HL-60 (cell line): Measurements from ENCODE around the gene ATG4D.
A peak's percentile ranks its signal among the peaks of the same experiment; 100 is the strongest.

Experiments used
- DNase-seq, 2 experiments: peaks; one replicate each; pipeline ENCODE4 v3.0.0-alpha.2; 2010 to 2020; ENCODE audit warnings: low read depth in 1 of 2, low spot score in 1 of 2
- H3K27ac ChIP-seq: fragments of 250-450 bp; sonication (Bioruptor Pico); replicated peaks from 2 replicates; pipeline ENCODE4 v1.5.1; 2020; ENCODE audit warnings: mild to moderate bottlenecking, moderate library complexity
- H3K27me3 ChIP-seq: fragments of 250-450 bp; sonication (Bioruptor Pico); 2 replicates; pipeline ENCODE4 v1.5.1; 2021; ENCODE audit warnings: mild to moderate bottlenecking, moderate library complexity; ENCODE audit not compliant: insufficient read depth, poor library complexity, severe bottlenecking
- H3K4me3 ChIP-seq: replicated peaks from 2 replicates; pipeline ENCODE4 v1.5.1; 2011; ENCODE audit warnings: mild to moderate bottlenecking, control low read depth, low read length; ENCODE audit not compliant: insufficient read depth
- GABPA ChIP-seq: IDR thresholded peaks from 2 replicates; pipeline ENCODE4 v1.6.1; 2012; ENCODE audit warnings: low read depth
- POLR2AphosphoS5 ChIP-seq: IDR thresholded peaks from 2 replicates; pipeline ENCODE4 v1.6.1; 2012; ENCODE audit warnings: low read depth
- SPI1 ChIP-seq: IDR thresholded peaks from 2 replicates; pipeline ENCODE4 v1.6.1; 2012; ENCODE audit warnings: low read depth, mild to moderate bottlenecking, borderline replicate concordance
- TF ChIP-seq, protein P1 (sequence below): IDR thresholded peaks from 2 replicates; pipeline ENCODE4 v1.6.1; 2012; ENCODE audit warnings: low read depth; ENCODE audit not compliant: insufficient replicate concordance
- TF ChIP-seq, protein P2 (sequence below): IDR thresholded peaks from one replicate; pipeline ENCODE4 v1.5.1; 2011; ENCODE audit warnings: low read length, control low read depth, inconsistent platforms; ENCODE audit not compliant: insufficient read depth

The ATG4D gene

DNA sequence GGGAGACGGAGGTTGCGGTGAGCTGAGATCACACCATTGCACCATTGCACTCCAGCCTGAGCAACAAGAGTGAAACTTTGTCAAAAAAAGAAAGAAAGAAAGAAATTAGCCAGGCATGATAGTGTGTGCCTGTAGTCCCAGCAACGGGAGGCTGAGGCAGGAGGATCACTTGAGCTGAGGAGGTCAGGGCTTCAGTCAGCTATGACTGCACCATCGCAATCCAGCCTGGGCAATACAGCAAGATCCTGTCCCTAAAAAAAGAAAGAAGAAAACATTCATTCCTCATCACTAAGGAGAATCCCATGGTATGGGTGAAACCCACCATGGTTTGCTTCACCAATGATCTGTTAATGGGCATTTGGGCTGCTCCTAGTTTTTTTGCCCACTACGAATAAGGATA lies 56.4 kb downstream of the ATG4D start:
- DNase-seq, result no peak
- TF ChIP-seq POLR2AphosphoS5 (no peak), SPI1 (no peak)
- TF ChIP-seq, protein P1, sequence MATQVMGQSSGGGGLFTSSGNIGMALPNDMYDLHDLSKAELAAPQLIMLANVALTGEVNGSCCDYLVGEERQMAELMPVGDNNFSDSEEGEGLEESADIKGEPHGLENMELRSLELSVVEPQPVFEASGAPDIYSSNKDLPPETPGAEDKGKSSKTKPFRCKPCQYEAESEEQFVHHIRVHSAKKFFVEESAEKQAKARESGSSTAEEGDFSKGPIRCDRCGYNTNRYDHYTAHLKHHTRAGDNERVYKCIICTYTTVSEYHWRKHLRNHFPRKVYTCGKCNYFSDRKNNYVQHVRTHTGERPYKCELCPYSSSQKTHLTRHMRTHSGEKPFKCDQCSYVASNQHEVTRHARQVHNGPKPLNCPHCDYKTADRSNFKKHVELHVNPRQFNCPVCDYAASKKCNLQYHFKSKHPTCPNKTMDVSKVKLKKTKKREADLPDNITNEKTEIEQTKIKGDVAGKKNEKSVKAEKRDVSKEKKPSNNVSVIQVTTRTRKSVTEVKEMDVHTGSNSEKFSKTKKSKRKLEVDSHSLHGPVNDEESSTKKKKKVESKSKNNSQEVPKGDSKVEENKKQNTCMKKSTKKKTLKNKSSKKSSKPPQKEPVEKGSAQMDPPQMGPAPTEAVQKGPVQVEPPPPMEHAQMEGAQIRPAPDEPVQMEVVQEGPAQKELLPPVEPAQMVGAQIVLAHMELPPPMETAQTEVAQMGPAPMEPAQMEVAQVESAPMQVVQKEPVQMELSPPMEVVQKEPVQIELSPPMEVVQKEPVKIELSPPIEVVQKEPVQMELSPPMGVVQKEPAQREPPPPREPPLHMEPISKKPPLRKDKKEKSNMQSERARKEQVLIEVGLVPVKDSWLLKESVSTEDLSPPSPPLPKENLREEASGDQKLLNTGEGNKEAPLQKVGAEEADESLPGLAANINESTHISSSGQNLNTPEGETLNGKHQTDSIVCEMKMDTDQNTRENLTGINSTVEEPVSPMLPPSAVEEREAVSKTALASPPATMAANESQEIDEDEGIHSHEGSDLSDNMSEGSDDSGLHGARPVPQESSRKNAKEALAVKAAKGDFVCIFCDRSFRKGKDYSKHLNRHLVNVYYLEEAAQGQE, result no peak
- TF ChIP-seq, protein P2, sequence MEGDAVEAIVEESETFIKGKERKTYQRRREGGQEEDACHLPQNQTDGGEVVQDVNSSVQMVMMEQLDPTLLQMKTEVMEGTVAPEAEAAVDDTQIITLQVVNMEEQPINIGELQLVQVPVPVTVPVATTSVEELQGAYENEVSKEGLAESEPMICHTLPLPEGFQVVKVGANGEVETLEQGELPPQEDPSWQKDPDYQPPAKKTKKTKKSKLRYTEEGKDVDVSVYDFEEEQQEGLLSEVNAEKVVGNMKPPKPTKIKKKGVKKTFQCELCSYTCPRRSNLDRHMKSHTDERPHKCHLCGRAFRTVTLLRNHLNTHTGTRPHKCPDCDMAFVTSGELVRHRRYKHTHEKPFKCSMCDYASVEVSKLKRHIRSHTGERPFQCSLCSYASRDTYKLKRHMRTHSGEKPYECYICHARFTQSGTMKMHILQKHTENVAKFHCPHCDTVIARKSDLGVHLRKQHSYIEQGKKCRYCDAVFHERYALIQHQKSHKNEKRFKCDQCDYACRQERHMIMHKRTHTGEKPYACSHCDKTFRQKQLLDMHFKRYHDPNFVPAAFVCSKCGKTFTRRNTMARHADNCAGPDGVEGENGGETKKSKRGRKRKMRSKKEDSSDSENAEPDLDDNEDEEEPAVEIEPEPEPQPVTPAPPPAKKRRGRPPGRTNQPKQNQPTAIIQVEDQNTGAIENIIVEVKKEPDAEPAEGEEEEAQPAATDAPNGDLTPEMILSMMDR, result no peak
- Histone ChIP-seq H3K27ac (no peak overlapping the region), H3K27me3 (no peaks in the 10 kb centered on the region), H3K4me3 (no peak overlapping the region)

DNA sequence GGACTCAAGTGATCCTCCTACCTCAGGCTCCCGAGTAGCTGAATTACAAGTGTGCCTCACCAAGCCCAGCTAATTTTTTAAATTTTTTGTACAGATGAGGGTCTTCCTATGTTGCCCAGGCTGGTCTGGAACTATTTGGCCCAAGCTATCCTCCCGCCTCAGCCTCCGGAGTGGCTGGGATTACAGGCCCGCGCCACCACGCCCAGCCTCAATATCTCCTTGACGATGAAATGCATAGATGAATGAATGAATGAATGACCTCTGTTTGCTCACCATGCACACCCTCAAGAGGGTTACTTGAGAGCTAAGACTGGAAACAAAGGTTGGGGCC lies 58.3 kb downstream of the ATG4D start:
- Histone ChIP-seq H3K27me3 (no peaks in the 10 kb centered on the region), H3K27ac (no peak overlapping the region), H3K4me3 (peak overlapping the region; percentile 15; the same call in 1 of the 2 replicates)
- DNase-seq, result no peak
- TF ChIP-seq, protein P1, result no peak
- no peak for TF ChIP-seq POLR2AphosphoS5
- TF ChIP-seq GABPA, result no peak
- TF ChIP-seq, protein P2, result no peak
- no peak for TF ChIP-seq SPI1

DNA sequence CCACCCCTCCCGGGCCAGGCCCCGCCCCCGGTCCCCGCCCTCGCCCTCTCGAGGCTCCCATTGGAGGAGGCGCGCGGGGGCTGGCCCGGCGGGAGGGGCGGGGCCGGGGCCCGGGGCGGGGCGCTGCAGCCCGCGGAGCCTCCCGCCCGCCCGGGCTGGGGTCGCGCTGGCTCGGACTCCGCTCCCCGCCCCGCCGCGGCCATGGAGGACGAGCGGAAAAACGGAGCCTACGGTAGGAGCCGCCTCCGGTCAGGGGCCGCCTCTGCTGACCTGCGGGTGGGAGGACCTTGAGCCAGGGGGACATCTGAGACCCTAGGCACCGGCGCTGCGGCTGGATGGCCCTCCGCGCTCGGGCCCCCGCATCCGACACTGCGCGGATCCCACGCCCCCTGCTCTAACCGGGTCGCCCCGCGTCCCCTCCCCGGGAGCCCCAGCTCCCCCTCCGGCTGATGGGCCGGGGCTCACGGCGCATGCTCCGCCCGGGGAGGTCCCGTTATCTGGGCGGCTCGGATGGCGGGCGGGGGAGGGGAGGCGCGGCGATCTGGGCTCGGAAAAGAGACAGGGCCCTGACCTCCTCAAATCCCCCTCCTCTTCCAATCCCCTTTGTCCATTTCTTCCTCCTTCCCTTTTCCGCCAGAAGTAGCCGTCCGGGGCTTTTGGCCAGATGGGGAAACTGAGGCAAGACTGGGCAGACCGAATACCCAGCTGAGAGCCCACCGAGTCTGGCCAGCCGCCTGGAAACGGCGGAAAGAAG lies 58.8 kb downstream of the ATG4D start:
- no peaks in the 10 kb centered on the region for H3K27me3 ChIP-seq
- DNase-seq, result peak; percentile 51 to 67
- TF ChIP-seq SPI1 (no peak), GABPA (no peak), POLR2AphosphoS5 (no peak)
- TF ChIP-seq, protein P1, result no peak
- TF ChIP-seq, protein P2, result no peak
- peak overlapping the region; percentile 79 for H3K27ac ChIP-seq
- peak overlapping the region; percentile 97 for H3K4me3 ChIP-seq
